Measurements from ENCODE around the gene MPV17.

The MPV17 gene

GRCh38 chr2:27298391-27299080 is 24.4 kb downstream of the MPV17 start:
- TF ChIP-seq CTCF (IDR thresholded peaks at IDR 0.05; ENCODE audit: control insufficient read depth, insufficient read depth, low read depth, low read length, missing control alignments): no peak
- no peak overlapping the region for H3K4me3 ChIP-seq (ENCODE audit: control insufficient read depth, low read depth, low read length)
- no peak for DNase-seq (ENCODE audit: low read depth)

GRCh38 chr2:27297195-27297594 is 25.7 kb downstream of the MPV17 start:
- H3K4me3 ChIP-seq (ENCODE audit: control insufficient read depth, low read depth, low read length): no peak overlapping the region
- DNase-seq (ENCODE audit: low read depth): no peak
- TF ChIP-seq CTCF (IDR thresholded peaks at IDR 0.05; ENCODE audit: control insufficient read depth, insufficient read depth, low read depth, low read length, missing control alignments): no peak

GRCh38 chr2:27296481-27296880 is 26.4 kb downstream of the MPV17 start:
- H3K4me3 ChIP-seq (ENCODE audit: control insufficient read depth, low read depth, low read length): no peak overlapping the region
- DNase-seq (ENCODE audit: low read depth): no peak
- TF ChIP-seq CTCF (IDR thresholded peaks at IDR 0.05; ENCODE audit: control insufficient read depth, insufficient read depth, low read depth, low read length, missing control alignments): no peak

GRCh38 chr2:27294928-27295327 is 28.0 kb downstream of the MPV17 start:
- TF ChIP-seq CTCF (IDR thresholded peaks at IDR 0.05; ENCODE audit: control insufficient read depth, insufficient read depth, low read depth, low read length, missing control alignments): no peak
- DNase-seq (ENCODE audit: low read depth): no peak
- H3K4me3 ChIP-seq (ENCODE audit: control insufficient read depth, low read depth, low read length): no peak overlapping the region

GRCh38 chr2:27291865-27292264 is 31.0 kb downstream of the MPV17 start:
- H3K4me3 ChIP-seq (ENCODE audit: control insufficient read depth, low read depth, low read length): no peak overlapping the region
- DNase-seq (ENCODE audit: low read depth): no peak
- TF ChIP-seq CTCF (IDR thresholded peaks at IDR 0.05; ENCODE audit: control insufficient read depth, insufficient read depth, low read depth, low read length, missing control alignments): no peak

- H3K4me3 ChIP-seq (ENCODE audit: control insufficient read depth, low read depth, low read length): no peak overlapping the region
- DNase-seq (ENCODE audit: low read depth): no peak
- TF ChIP-seq CTCF (IDR thresholded peaks at IDR 0.05; ENCODE audit: control insufficient read depth, insufficient read depth, low read depth, low read length, missing control alignments): no peak
These were observed 32.3 kb downstream of the MPV17 start for GRCh38 chr2:27290549-27290948.

All from AG09309 (cell line).